Suprapubic skin (tissue), 4 donors: ENCODE data around the gene MFAP2. TPM values are rescaled to one million over a fixed set of nuclear protein-coding genes. Genes with fewer than 3 reads are reported as not detected.

Experiments
- total RNA-seq, 4 donors: library from RNA; depleted of rRNA; stranded (reverse); fragments of >200 nt; gene quantifications; one replicate each; pipeline ENCODE4 v1.1.0, GENCODE V29; 2016

The MFAP2 gene
- total RNA-seq, 4 donors from 2014 or later: 5.6 to 8.3 (median 7.1) TPM

Other genes starting within 250 kb of the MFAP2 start
- gene RNU1-4, start 240.1 kb downstream of the MFAP2 start, total RNA-seq: under 1 TPM; under 0.01 TPM
- under 1 TPM; under 0.01 TPM for gene RNU1-2, start 84.6 kb downstream of the MFAP2 start, total RNA-seq
- 10 to 100 TPM; 27.7 to 86.4 (median 60.2) TPM for gene CROCC, start 58.7 kb downstream of the MFAP2 start, total RNA-seq
- 10 to 100 TPM; 42.7 to 62.0 (median 47.3) TPM for gene ATP13A2, start 31.3 kb upstream of the MFAP2 start, total RNA-seq
- gene SDHB, start 73.4 kb upstream of the MFAP2 start, total RNA-seq: 10 to 100 TPM; 69.0 to 98.3 (median 90.5) TPM
- gene PADI2, start 138.8 kb upstream of the MFAP2 start, total RNA-seq: 10 to 100 TPM; 15.4 to 27.2 (median 18.6) TPM
- 10 to 100 TPM in 1 of 4 donors, 1 to 10 TPM in 3; 4.0 to 57.3 (median 9.1) TPM for gene PADI1, start 224.5 kb upstream of the MFAP2 start, total RNA-seq